Measurements from ENCODE around the gene GALNT17. TPM values are rescaled to one million over a fixed set of nuclear protein-coding genes. Genes with fewer than 3 reads are reported as not detected.

GALNT17 gene
- polyA plus RNA-seq, 2 donors, result 1.7 to 6.1 TPM

DNA sequence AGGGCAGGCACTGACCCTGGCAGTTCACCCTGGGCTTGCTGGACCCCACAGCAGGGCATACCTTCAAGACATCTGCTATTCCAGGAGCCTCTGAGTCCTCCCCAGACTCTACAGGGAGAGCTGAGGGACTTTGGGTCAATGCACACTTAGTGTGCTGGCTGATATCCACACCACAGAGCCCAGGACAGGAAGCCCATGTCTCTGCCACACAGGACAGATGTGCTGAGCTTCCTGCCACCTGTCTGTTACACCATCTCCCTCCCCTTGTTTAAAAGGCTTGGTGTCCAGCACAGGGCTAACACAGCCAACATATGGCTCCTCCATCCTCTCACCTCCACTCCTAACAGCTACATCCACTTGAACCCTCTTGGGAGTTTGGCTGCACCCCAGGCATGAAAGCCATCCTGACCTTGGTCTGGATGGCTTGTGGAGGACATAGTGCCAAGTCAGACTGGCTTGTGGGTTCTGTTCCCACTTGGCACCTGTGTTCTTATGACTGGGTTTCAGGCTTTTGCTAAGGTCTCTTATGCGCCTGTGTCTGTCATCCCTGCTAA, 529.8 kb downstream of the GALNT17 start:
- Histone ChIP-seq H3K4me1 (ENCODE audit: control insufficient read depth in 2 of 2, insufficient read depth in 2 of 2, low read length in 1 of 2) (no peaks in the 10 kb centered on the region), H3K36me3 (ENCODE audit: control insufficient read depth in 2 of 2, insufficient read depth in 2 of 2, low read length in 1 of 2) (no peaks in the 10 kb centered on the region), H3K27me3 (ENCODE audit: control insufficient read depth in 1 of 2, insufficient read depth in 2 of 2, low read length in 2 of 2) (no peaks in the 10 kb centered on the region), H3K4me3 (ENCODE audit: low read depth in 1 of 2, low read length in 2 of 2) (no peak overlapping the region), H3K27ac (ENCODE audit: low read depth in 2 of 2, low read length in 1 of 2) (no peak overlapping the region), H3K9me3 (ENCODE audit: control insufficient read depth in 2 of 2, insufficient read depth in 1 of 2, low read depth in 1 of 2, low read length in 1 of 2) (peaks cover 0 to 7% of the 10 kb centered on the region in 2 donors)
- WGBS, 2 donors, result 100% methylated on average over 1 of the region's 1 CpG

DNA sequence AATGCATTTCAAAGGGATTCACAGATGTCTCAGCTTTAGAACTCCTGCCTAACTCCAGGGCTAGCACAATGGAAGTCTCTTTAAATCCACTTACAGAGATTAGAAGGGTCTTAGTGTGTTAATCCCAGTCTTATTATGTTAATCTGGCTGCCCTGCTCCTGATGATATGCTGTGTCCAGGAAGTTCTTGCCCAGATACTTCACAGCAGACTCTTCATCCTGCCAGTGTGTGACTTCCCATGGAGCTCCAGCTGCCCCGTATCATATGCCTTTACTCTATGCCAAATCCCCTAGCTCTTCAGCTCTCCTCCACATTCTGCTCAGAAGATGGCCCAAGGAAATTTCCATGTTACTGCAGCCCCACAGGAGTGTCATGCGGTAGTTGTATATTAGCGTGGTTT, 533.8 kb downstream of the GALNT17 start:
- Histone ChIP-seq H3K4me3 (ENCODE audit: low read depth in 1 of 2, low read length in 2 of 2) (no peak overlapping the region), H3K27me3 (ENCODE audit: control insufficient read depth in 1 of 2, insufficient read depth in 2 of 2, low read length in 2 of 2) (no peaks in the 10 kb centered on the region), H3K27ac (ENCODE audit: low read depth in 2 of 2, low read length in 1 of 2) (no peak overlapping the region), H3K36me3 (ENCODE audit: control insufficient read depth in 2 of 2, insufficient read depth in 2 of 2, low read length in 1 of 2) (no peaks in the 10 kb centered on the region), H3K4me1 (ENCODE audit: control insufficient read depth in 2 of 2, insufficient read depth in 2 of 2, low read length in 1 of 2) (no peaks in the 10 kb centered on the region), H3K9me3 (ENCODE audit: control insufficient read depth in 2 of 2, insufficient read depth in 1 of 2, low read depth in 1 of 2, low read length in 1 of 2) (peaks cover 0 to 7% of the 10 kb centered on the region in 2 donors)
- 91 to 93% methylated on average over 3 of the region's 3 CpGs for WGBS, 2 donors

DNA sequence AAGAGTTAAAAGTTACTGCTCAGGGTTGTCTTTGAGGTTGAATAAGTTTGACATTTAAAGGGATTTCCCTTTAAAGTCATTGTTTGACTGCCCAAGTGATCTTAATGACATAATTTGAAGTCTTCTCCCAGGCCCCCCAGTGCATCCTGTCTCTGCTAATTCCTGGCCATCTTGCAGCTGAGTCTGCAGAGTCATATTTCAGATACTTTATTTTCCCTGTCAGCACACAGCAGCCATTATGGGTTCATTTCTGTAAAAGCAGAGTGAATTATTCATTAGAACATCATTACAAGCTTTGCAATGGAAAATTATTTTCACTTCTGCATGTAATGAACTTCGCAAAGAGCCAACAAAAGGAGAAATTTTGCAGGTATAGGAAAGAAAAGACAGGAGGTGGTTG, 536.6 kb downstream of the GALNT17 start:
- Histone ChIP-seq H3K27me3 (ENCODE audit: control insufficient read depth in 1 of 2, insufficient read depth in 2 of 2, low read length in 2 of 2) (no peaks in the 10 kb centered on the region), H3K4me1 (ENCODE audit: control insufficient read depth in 2 of 2, insufficient read depth in 2 of 2, low read length in 1 of 2) (no peaks in the 10 kb centered on the region), H3K4me3 (ENCODE audit: low read depth in 1 of 2, low read length in 2 of 2) (no peak overlapping the region), H3K27ac (ENCODE audit: low read depth in 2 of 2, low read length in 1 of 2) (no peak overlapping the region), H3K36me3 (ENCODE audit: control insufficient read depth in 2 of 2, insufficient read depth in 2 of 2, low read length in 1 of 2) (no peaks in the 10 kb centered on the region), H3K9me3 (ENCODE audit: control insufficient read depth in 2 of 2, insufficient read depth in 1 of 2, low read depth in 1 of 2, low read length in 1 of 2) (peaks cover 0 to 7% of the 10 kb centered on the region in 2 donors)
- 90 to 98% methylated on average over 1 of the region's 1 CpG for WGBS, 2 donors

DNA sequence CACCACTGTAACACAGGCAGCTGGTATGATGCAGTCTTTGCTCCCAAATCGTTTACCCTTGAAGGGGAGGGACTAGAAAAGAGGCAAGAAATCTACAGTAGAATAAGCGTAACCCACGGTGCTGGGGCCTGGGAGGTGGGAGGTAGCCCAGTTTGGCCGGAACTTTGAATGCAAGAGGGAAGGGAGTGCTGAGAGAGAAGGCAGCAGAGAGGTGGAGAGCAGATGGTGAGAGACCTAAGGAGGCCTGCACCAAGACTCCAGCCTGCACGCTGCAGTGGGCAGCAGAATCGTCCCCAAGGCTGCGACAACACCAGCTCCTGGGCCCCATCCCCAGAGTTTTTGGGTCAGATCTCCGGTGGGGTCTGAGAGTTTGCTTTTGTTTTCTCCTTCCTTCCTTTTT, 547.5 kb downstream of the GALNT17 start:
- no peaks in the 10 kb centered on the region for H3K4me1 ChIP-seq (ENCODE audit: control insufficient read depth in 2 of 2, insufficient read depth in 2 of 2, low read length in 1 of 2)
- H3K27ac ChIP-seq (ENCODE audit: low read depth in 2 of 2, low read length in 1 of 2), result no peak overlapping the region
- H3K9me3 ChIP-seq (ENCODE audit: control insufficient read depth in 2 of 2, insufficient read depth in 1 of 2, low read depth in 1 of 2, low read length in 1 of 2), result peaks cover 0 to 7% of the 10 kb centered on the region in 2 donors
- no peaks in the 10 kb centered on the region for H3K27me3 ChIP-seq (ENCODE audit: control insufficient read depth in 1 of 2, insufficient read depth in 2 of 2, low read length in 2 of 2)
- H3K36me3 ChIP-seq (ENCODE audit: control insufficient read depth in 2 of 2, insufficient read depth in 2 of 2, low read length in 1 of 2), result no peaks in the 10 kb centered on the region
- WGBS, 2 donors, result 64 to 74% methylated on average over 8 of the region's 8 CpGs
- no peak overlapping the region for H3K4me3 ChIP-seq (ENCODE audit: low read depth in 1 of 2, low read length in 2 of 2)

GRCh38 chr7:71682181-71682580, 550.2 kb downstream of the GALNT17 start:
- Histone ChIP-seq H3K27me3 (ENCODE audit: control insufficient read depth in 1 of 2, insufficient read depth in 2 of 2, low read length in 2 of 2) (no peaks in the 10 kb centered on the region), H3K36me3 (ENCODE audit: control insufficient read depth in 2 of 2, insufficient read depth in 2 of 2, low read length in 1 of 2) (no peaks in the 10 kb centered on the region), H3K9me3 (ENCODE audit: control insufficient read depth in 2 of 2, insufficient read depth in 1 of 2, low read depth in 1 of 2, low read length in 1 of 2) (peaks cover 0 to 7% of the 10 kb centered on the region in 2 donors), H3K27ac (ENCODE audit: low read depth in 2 of 2, low read length in 1 of 2) (no peak overlapping the region), H3K4me1 (ENCODE audit: control insufficient read depth in 2 of 2, insufficient read depth in 2 of 2, low read length in 1 of 2) (no peaks in the 10 kb centered on the region), H3K4me3 (ENCODE audit: low read depth in 1 of 2, low read length in 2 of 2) (no peak overlapping the region)
- 82 to 84% methylated on average over 5 of the region's 5 CpGs for WGBS, 2 donors

DNA sequence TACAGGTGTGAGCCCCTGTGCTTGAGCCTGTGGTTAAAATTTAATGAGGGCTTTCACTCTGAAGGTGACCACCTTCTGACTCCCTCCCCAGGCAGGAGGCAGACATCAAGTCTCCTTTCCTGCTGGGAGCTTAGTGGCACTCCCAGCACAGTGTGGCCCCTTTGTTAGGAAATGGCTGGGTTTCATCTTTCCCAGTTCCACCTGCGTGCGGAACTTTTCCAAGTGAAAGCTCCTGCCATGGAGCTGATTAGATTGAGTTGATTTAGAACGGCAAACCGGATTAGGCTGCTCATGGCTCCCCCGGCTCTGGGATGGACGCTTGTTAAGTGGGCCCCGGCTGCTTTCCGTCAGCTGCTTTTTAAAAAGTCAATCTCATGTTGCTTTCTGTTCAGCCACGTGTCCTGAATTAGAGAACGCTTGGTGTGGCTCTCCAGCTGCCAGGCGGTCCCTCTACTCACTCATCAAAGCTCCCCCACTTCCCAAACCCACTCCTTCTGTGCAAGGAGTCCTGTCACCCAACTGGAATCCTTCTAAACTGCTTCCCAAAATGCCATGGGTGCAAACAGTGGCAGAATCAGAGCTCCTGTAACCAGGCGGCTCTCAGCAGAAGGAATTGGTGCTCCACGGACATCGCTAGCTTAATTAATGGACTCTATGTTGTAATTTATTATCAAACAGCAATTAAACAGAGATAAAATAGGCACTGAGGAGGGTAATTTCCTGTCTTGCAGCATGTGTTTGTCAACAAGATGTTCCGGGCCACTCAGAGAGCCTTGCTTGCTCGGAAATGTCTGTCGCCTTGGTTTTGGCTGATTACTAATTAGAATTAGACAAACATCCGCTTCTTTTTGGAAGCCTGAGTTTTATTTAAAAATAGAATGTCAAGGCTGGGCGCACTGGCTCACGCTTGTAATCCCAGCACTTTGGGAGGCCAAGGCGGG, 551.2 kb downstream of the GALNT17 start:
- Histone ChIP-seq H3K4me3 (ENCODE audit: low read depth in 1 of 2, low read length in 2 of 2) (no peak overlapping the region), H3K27me3 (ENCODE audit: control insufficient read depth in 1 of 2, insufficient read depth in 2 of 2, low read length in 2 of 2) (no peaks in the 10 kb centered on the region), H3K36me3 (ENCODE audit: control insufficient read depth in 2 of 2, insufficient read depth in 2 of 2, low read length in 1 of 2) (no peaks in the 10 kb centered on the region), H3K9me3 (ENCODE audit: control insufficient read depth in 2 of 2, insufficient read depth in 1 of 2, low read depth in 1 of 2, low read length in 1 of 2) (peaks cover 0 to 7% of the 10 kb centered on the region in 2 donors), H3K27ac (ENCODE audit: low read depth in 2 of 2, low read length in 1 of 2) (peak overlapping the region in 1 of 2 donors; percentile 6), H3K4me1 (ENCODE audit: control insufficient read depth in 2 of 2, insufficient read depth in 2 of 2, low read length in 1 of 2) (no peaks in the 10 kb centered on the region)
- 50 to 61% methylated on average over 21 of the region's 21 CpGs for WGBS, 2 donors

DNA sequence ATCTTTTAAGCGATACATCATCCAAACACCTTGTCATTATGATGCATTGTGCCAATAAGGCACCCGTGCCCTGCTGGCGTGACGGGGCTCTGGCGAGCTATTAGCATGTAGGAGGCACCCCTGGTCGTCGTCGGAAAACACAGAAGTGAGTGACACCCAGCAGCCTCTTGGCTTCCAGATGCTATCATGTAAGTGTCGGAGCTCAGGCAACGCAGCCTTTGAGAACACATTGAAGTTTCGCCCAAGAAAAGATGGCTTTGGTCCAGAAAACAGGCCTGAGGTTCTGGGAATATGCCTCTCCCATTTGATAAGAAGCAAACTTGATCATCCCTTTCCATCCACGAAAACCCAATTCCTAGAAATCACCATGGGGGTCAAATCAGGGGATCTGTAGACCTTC, 555.3 kb downstream of the GALNT17 start:
- Histone ChIP-seq H3K9me3 (ENCODE audit: control insufficient read depth in 2 of 2, insufficient read depth in 1 of 2, low read depth in 1 of 2, low read length in 1 of 2) (no peaks in the 10 kb centered on the region), H3K4me3 (ENCODE audit: low read depth in 1 of 2, low read length in 2 of 2) (no peak overlapping the region), H3K4me1 (ENCODE audit: control insufficient read depth in 2 of 2, insufficient read depth in 2 of 2, low read length in 1 of 2) (no peaks in the 10 kb centered on the region), H3K27me3 (ENCODE audit: control insufficient read depth in 1 of 2, insufficient read depth in 2 of 2, low read length in 2 of 2) (no peaks in the 10 kb centered on the region), H3K27ac (ENCODE audit: low read depth in 2 of 2, low read length in 1 of 2) (no peak overlapping the region), H3K36me3 (ENCODE audit: control insufficient read depth in 2 of 2, insufficient read depth in 2 of 2, low read length in 1 of 2) (no peaks in the 10 kb centered on the region)
- WGBS, 2 donors, result 70 to 81% methylated on average over 12 of the region's 12 CpGs

DNA sequence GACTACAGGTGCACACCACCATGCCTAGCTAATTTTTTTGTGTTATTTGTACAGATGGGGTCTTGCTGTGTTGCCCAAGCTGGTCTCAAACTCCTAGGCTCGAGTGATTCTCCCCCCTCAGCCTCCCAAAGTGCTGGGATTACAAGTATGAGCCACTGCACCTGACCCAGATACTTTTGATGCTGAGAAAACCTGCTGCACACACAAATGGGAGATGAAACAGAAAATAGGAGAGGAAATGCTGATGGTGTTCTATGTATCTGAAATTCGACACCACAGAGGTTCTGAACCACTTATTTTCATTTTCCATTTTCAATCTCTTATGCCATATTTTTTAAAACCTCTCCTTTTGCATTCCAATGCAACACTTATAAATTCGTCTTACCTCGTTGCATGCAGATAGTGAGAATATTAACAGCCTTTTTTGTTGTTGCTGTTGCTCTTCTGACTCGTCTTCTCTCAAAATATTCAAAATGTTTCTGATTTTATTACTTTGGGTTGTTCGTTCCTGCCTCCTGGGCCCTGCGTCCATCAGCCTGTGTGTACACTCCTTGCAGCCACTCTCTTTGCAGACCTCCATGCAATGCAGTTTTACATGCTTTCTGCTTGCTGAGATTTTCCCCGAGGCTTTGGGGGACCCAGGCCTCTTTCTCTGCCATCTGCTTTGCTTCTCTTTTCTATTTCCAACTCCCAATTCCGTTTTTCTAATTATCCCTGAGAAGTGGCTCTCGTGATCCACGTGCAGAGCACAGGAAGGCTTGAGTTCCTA, 556.1 kb downstream of the GALNT17 start:
- no peaks in the 10 kb centered on the region for H3K36me3 ChIP-seq (ENCODE audit: control insufficient read depth in 2 of 2, insufficient read depth in 2 of 2, low read length in 1 of 2)
- 70 to 75% methylated on average over 11 of the region's 11 CpGs for WGBS, 2 donors
- H3K27ac ChIP-seq (ENCODE audit: low read depth in 2 of 2, low read length in 1 of 2), result no peak overlapping the region
- H3K4me1 ChIP-seq (ENCODE audit: control insufficient read depth in 2 of 2, insufficient read depth in 2 of 2, low read length in 1 of 2), result no peaks in the 10 kb centered on the region
- no peaks in the 10 kb centered on the region for H3K9me3 ChIP-seq (ENCODE audit: control insufficient read depth in 2 of 2, insufficient read depth in 1 of 2, low read depth in 1 of 2, low read length in 1 of 2)
- H3K27me3 ChIP-seq (ENCODE audit: control insufficient read depth in 1 of 2, insufficient read depth in 2 of 2, low read length in 2 of 2), result no peaks in the 10 kb centered on the region
- no peak overlapping the region for H3K4me3 ChIP-seq (ENCODE audit: low read depth in 1 of 2, low read length in 2 of 2)

DNA sequence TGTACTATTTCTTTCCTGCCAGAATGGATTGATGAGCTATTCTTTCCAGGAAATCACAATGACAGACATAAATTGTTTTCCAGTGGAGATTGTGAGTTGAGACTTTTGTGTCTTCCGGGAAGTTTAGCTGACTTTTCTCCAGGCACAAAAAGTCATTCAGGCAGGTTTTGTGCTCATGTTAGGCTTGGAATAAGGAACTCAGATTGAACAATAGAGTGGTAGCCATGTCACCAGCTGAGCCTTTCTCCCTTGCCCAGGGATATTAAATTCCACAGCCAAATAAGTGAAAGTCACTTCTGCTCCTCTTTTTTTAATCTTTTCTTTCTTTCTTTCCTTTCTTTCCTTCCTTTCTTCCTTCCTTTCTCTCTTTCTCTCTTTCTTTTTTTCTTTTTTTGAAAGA, 559.6 kb downstream of the GALNT17 start:
- H3K27ac ChIP-seq (ENCODE audit: low read depth in 2 of 2, low read length in 1 of 2), result no peak overlapping the region
- H3K4me3 ChIP-seq (ENCODE audit: low read depth in 1 of 2, low read length in 2 of 2), result no peak overlapping the region
- H3K36me3 ChIP-seq (ENCODE audit: control insufficient read depth in 2 of 2, insufficient read depth in 2 of 2, low read length in 1 of 2), result no peaks in the 10 kb centered on the region
- H3K9me3 ChIP-seq (ENCODE audit: control insufficient read depth in 2 of 2, insufficient read depth in 1 of 2, low read depth in 1 of 2, low read length in 1 of 2), result no peaks in the 10 kb centered on the region
- 43 to 76% methylated on average over 1 of the region's 1 CpG for WGBS, 2 donors
- H3K4me1 ChIP-seq (ENCODE audit: control insufficient read depth in 2 of 2, insufficient read depth in 2 of 2, low read length in 1 of 2), result no peaks in the 10 kb centered on the region
- H3K27me3 ChIP-seq (ENCODE audit: control insufficient read depth in 1 of 2, insufficient read depth in 2 of 2, low read length in 2 of 2), result no peaks in the 10 kb centered on the region
